ENCODE results near the gene EEFSEC.

- TF ChIP-seq CTCF (optimal IDR thresholded peaks at IDR 0.05 in 1 of 3, IDR thresholded peaks at IDR 0.05 in 1 of 3, conservative IDR thresholded peaks at IDR 0.05 in 1 of 3; ENCODE audit: extremely low read depth in 1 of 3, insufficient read depth in 2 of 3, low read length in 3 of 3) (no peak), EZH2 (IDR thresholded peaks at IDR 0.05; ENCODE audit: low read length) (no peak)
Observed at GRCh38 chr3:128357538-128357937, 204.3 kb downstream of the EEFSEC start.
